Stimulated activated naive CD8-positive, alpha-beta T cell treated with anti-CD3 and anti-CD28 coated beads, Interleukin-15, Interleukin-2, amounts not matched to agents 100 ng/mL and 50 ng/mL, for 24 hours (primary cell): ENCODE data around the gene OTX1.

Experiments used
- H3K27ac Mint-ChIP-seq: one replicate; pipeline ENCODE4 v1.8.0; 2021; ENCODE audit warnings: mild to moderate bottlenecking, mixed read lengths
- H3K27me3 Mint-ChIP-seq: one replicate; pipeline ENCODE4 v1.8.0; 2021; ENCODE audit warnings: mixed read lengths
- H3K36me3 Mint-ChIP-seq: one replicate; pipeline ENCODE4 v1.8.0; 2021; ENCODE audit warnings: low read depth, mixed read lengths
- H3K4me1 Mint-ChIP-seq: one replicate; pipeline ENCODE4 v1.8.0; 2021; ENCODE audit warnings: low read depth, mixed read lengths
- H3K4me3 Mint-ChIP-seq: one replicate; pipeline ENCODE4 v1.8.0; 2021; ENCODE audit warnings: mild to moderate bottlenecking, mixed read lengths
- H3K9me3 Mint-ChIP-seq: one replicate; pipeline ENCODE4 v1.8.0; 2021; ENCODE audit warnings: mixed read lengths

The OTX1 gene

GRCh38 chr2:63052411-63053080, 1.9 kb downstream of the OTX1 start:
- peaks cover 71% of the 10 kb centered on the region for H3K4me1 Mint-ChIP-seq
- no peak overlapping the region for H3K27ac Mint-ChIP-seq
- H3K27me3 Mint-ChIP-seq, result peaks cover 84% of the 10 kb centered on the region
- H3K36me3 Mint-ChIP-seq, result no peaks in the 10 kb centered on the region
- peak overlapping the region; percentile 13 for H3K4me3 Mint-ChIP-seq
- H3K9me3 Mint-ChIP-seq, result no peaks in the 10 kb centered on the region

GRCh38 chr2:63053081-63053888, 2.7 kb downstream of the OTX1 start:
- peaks cover 74% of the 10 kb centered on the region for H3K4me1 Mint-ChIP-seq
- H3K36me3 Mint-ChIP-seq, result no peaks in the 10 kb centered on the region
- no peaks in the 10 kb centered on the region for H3K9me3 Mint-ChIP-seq
- no peak overlapping the region for H3K27ac Mint-ChIP-seq
- H3K27me3 Mint-ChIP-seq, result peaks cover 87% of the 10 kb centered on the region
- H3K4me3 Mint-ChIP-seq, result no peak overlapping the region

GRCh38 chr2:63053889-63054602, 3.4 kb downstream of the OTX1 start:
- Mint-ChIP-seq H3K27me3 (peaks cover 84% of the 10 kb centered on the region), H3K4me3 (peak overlapping the region; percentile 68), H3K4me1 (peaks cover 70% of the 10 kb centered on the region), H3K36me3 (no peaks in the 10 kb centered on the region), H3K9me3 (no peaks in the 10 kb centered on the region), H3K27ac (no peak overlapping the region)

DNA sequence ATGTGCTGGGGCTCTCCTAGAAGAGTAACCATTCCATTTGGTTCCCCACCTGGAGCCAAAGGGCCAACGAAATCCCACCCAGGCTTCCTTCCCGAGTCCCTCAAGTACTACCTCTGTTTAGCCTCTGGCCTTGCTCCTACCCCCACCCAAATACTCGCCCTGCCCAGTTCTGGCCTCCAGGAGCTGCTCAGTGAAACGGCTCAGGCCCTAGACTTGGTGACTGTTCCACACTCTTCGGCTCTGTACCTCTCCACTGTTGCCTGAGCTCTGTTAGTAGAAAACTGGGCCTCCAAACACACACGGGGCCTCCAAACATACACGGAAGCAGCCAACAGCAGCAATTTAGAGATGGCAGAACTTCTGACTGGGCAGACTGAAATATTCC, 4.2 kb downstream of the OTX1 start:
- peaks cover 63% of the 10 kb centered on the region for H3K4me1 Mint-ChIP-seq
- no peaks in the 10 kb centered on the region for H3K9me3 Mint-ChIP-seq
- H3K4me3 Mint-ChIP-seq, result peak overlapping the region; percentile 35
- peaks cover under 1% of the 10 kb centered on the region for H3K36me3 Mint-ChIP-seq
- no peak overlapping the region for H3K27ac Mint-ChIP-seq
- peaks cover 78% of the 10 kb centered on the region for H3K27me3 Mint-ChIP-seq

- Mint-ChIP-seq H3K4me3 (peak overlapping the region; percentile 53), H3K9me3 (peaks cover 4% of the 10 kb centered on the region), H3K27me3 (peaks cover 82% of the 10 kb centered on the region), H3K27ac (no peak overlapping the region), H3K36me3 (peaks cover 4% of the 10 kb centered on the region), H3K4me1 (peaks cover 65% of the 10 kb centered on the region)
Observed at GRCh38 chr2:63055226-63056106, 4.8 kb downstream of the OTX1 start.

GRCh38 chr2:63056107-63057050, 5.7 kb downstream of the OTX1 start:
- H3K36me3 Mint-ChIP-seq, result peaks cover 4% of the 10 kb centered on the region
- H3K4me1 Mint-ChIP-seq, result peaks cover 59% of the 10 kb centered on the region
- no peak overlapping the region for H3K27ac Mint-ChIP-seq

GRCh38 chr2:63057249-63058143, 6.9 kb downstream of the OTX1 start:
- H3K9me3 Mint-ChIP-seq, result peaks cover 4% of the 10 kb centered on the region
- H3K36me3 Mint-ChIP-seq, result peaks cover 4% of the 10 kb centered on the region
- H3K27me3 Mint-ChIP-seq, result peaks cover 88% of the 10 kb centered on the region
- H3K4me1 Mint-ChIP-seq, result peaks cover 59% of the 10 kb centered on the region
- H3K4me3 Mint-ChIP-seq, result peak overlapping the region; percentile 63
- H3K27ac Mint-ChIP-seq, result peak overlapping the region; percentile 45

More at GRCh38 chr2:63056107-63057050, 5.7 kb downstream of the OTX1 start:
- H3K27me3 Mint-ChIP-seq, result peaks cover 84% of the 10 kb centered on the region
- H3K4me3 Mint-ChIP-seq, result peak overlapping the region; percentile 53
- peaks cover 4% of the 10 kb centered on the region for H3K9me3 Mint-ChIP-seq

GRCh38 chr2:63058144-63058920, 7.7 kb downstream of the OTX1 start:
- Mint-ChIP-seq H3K9me3 (peaks cover 4% of the 10 kb centered on the region), H3K27me3 (peaks cover 86% of the 10 kb centered on the region), H3K36me3 (peaks cover 4% of the 10 kb centered on the region), H3K4me1 (peaks cover 56% of the 10 kb centered on the region), H3K4me3 (peak overlapping the region; percentile 63), H3K27ac (no peak overlapping the region)

GRCh38 chr2:63058921-63059792, 8.5 kb downstream of the OTX1 start:
- peaks cover 4% of the 10 kb centered on the region for H3K9me3 Mint-ChIP-seq
- peak overlapping the region; percentile 63 for H3K4me3 Mint-ChIP-seq
- H3K27me3 Mint-ChIP-seq, result peaks cover 86% of the 10 kb centered on the region
- peaks cover 4% of the 10 kb centered on the region for H3K36me3 Mint-ChIP-seq
- peaks cover 47% of the 10 kb centered on the region for H3K4me1 Mint-ChIP-seq
- no peak overlapping the region for H3K27ac Mint-ChIP-seq

DNA sequence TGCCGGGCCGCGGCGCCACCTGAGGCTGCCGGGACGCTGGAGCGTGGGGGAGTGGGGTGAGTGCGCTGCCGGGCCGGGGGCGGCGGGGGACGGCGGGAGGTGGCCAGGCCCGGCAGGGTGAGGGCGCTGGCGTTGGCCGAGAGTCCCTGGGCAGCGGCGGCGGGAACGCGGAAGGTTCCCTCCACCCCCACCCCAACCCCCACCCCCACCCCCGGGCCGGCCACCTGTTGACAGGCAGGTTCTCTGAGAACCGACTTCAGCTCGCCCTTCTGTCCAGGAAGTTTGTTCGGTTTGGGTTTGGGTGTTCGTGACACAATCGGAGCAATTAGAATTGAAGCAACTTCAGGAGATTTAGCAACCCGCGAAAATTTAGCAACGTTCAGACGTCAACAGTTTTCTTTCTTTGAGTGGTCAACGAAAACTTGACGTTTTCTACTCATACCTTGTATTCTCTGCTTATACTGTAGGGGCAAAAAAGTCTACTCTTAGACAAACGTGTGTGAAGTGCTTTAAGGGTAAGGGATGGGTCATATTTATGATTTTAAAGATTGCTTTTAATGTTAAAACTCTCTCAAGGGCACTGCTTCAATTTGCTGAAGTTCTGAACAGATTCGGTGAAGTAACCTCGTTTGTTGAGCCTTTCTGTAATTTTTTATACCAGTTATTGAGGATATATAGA, 9.3 kb downstream of the OTX1 start:
- H3K4me1 Mint-ChIP-seq, result peaks cover 40% of the 10 kb centered on the region
- H3K27me3 Mint-ChIP-seq, result peaks cover 85% of the 10 kb centered on the region
- H3K9me3 Mint-ChIP-seq, result peaks cover 4% of the 10 kb centered on the region
- H3K36me3 Mint-ChIP-seq, result peaks cover 4% of the 10 kb centered on the region
- H3K4me3 Mint-ChIP-seq, result peak overlapping the region; percentile 66
- H3K27ac Mint-ChIP-seq, result no peak overlapping the region

- Mint-ChIP-seq H3K36me3 (peaks cover 4% of the 10 kb centered on the region), H3K27me3 (peaks cover 83% of the 10 kb centered on the region), H3K4me1 (peaks cover 36% of the 10 kb centered on the region), H3K4me3 (no peak overlapping the region), H3K9me3 (peaks cover 4% of the 10 kb centered on the region), H3K27ac (no peak overlapping the region)
Observed at GRCh38 chr2:63060472-63060991, 9.9 kb downstream of the OTX1 start.
